GM21390 (cell line): ENCODE data around the gene DOCK6.
A peak's percentile ranks its signal among the peaks of the same experiment; 100 is the strongest.
"Not testable (repeated sequence)": the region's sequence is repeated elsewhere in the genome, so short reads cannot be mapped to it uniquely, and the experiment has no call there.

Experiments used
- ATAC-seq: cut with Tn5 transposase; IDR thresholded peaks from one replicate; pipeline ENCODE4 v1.9.1; 2021; ENCODE audit not compliant: unreplicated experiment

DOCK6 gene

DNA sequence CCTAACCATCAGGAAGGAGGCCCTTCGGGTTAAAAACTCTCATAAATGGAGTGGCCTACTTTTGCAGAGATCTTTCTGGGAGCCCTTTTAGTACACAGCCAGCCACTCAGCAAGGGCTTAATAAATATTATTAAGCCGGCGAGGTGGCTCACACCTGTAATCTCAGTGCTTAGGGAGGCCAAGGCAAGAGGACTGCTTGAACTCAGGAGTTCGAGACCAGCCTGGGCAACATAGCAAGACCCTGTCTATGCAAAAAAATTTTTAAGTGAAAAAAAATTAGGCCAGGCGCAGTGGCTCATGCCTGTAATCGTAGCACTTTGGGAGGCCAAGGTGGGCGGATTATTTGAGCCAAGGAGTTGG is 64.2 kb downstream of the DOCK6 start:
- no peak for ATAC-seq

DNA sequence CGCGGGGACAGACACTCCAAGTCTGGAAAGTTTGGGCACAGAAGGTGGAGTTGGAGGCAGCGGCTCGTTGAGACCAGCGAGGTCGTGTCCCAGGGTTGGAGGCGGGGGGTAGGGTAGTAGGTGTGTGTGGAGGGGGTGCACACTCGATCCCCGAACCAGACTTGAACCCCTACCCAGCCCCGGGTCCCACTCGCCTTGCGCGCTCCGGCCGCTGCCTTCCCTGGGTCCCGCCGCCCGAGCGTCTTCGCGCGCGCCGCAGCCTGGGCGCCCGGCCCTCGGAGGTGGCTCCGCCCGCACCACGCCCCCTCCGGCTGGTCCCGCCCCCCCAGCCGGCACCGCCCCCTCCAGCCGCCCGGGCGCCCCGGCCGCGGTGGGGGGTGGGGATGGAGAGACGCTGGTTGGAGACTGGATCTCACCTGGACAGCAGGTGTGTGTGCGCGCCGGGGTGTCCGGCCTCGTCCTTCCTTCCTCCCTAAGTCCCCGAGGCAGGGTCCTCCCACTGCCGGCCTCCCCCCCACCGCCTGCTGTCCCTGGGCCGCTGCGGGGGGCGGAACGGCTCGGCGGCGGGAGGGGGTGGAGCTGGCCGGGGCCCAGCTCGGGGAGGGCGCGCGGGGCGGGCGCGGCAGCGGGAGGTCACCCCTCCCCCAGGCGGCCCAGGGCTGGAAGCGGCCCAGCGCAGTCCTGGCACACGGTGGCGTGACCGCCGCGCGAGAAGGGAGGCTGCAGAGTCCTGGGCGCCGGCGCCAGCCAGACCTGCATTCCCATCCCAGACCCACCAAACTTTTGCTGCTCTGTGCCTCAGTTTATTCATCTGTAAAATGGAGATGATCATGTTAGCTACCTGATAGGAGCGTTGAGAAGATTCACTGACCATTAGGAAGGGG is 64.8 kb downstream of the DOCK6 start, which contains the start of gene KANK2:
TSS of gene KANK2 (minus strand) at position 255 of the 884 bp plus-strand sequence. CDS start 3,034 bp downstream, outside the sequence.
- peak; percentile 69 for ATAC-seq

DNA sequence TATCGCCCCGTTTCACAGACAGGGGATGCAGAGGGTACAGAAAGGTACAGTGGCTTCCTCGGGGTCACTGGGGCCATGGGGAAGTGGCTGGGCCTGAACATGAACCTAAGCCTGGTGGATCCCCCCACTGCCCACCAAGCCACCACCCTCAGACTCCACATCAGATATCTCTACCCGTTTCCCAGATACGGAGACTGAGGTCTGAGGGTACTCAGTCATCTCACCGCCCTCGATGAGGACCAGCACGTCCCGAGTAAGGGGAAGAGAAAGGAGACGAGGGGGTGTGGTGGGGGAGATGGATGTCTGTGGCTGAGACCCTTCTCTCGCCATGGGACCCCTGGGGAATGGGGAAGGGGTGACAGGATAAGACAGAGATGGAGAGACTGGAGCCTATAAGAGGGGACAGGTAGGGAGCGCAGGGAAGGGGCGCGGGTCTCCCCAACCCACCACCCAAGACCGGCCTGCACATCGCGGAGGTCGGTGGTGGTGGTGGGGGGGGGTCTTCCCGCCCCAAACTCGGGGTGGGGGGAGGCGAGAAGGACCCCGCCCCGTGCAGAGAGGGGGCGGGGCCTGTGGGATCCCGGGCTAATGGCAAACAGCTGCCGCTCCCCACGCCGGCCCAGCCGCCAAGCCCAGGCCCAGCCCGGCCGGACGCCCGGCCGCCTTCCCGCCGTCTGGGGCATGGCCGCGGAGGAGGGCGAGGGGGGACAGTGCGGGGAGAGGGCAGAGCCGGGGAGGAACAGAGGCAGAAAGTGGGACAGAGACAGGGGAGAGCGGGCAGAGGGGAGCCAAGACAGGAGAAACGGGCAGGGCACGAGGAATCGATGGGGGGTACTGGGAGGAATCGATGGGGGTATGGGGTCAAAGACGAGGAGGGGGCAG is 65.7 kb downstream of the DOCK6 start:
- ATAC-seq: no peak

DNA sequence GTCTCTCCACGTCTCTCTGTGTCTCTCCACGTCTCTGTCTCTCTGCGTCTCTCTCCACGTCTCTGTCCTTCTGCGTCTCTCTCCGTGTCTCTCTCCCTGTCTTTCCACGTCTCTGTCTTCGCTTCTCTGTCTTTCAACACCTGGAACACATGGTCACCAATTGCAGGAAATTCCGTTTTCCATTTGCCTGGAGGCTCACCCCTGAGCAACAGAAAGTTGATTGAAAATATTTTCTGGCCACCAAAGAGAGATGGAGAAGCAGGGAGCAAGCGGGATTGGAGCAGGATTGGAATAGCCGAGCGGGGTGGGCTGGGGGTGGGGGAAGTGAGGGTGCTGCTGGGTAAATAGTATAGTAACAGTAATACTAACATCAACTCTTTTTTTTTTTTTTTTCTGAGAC is 66.6 kb downstream of the DOCK6 start:
- no peak for ATAC-seq

DNA sequence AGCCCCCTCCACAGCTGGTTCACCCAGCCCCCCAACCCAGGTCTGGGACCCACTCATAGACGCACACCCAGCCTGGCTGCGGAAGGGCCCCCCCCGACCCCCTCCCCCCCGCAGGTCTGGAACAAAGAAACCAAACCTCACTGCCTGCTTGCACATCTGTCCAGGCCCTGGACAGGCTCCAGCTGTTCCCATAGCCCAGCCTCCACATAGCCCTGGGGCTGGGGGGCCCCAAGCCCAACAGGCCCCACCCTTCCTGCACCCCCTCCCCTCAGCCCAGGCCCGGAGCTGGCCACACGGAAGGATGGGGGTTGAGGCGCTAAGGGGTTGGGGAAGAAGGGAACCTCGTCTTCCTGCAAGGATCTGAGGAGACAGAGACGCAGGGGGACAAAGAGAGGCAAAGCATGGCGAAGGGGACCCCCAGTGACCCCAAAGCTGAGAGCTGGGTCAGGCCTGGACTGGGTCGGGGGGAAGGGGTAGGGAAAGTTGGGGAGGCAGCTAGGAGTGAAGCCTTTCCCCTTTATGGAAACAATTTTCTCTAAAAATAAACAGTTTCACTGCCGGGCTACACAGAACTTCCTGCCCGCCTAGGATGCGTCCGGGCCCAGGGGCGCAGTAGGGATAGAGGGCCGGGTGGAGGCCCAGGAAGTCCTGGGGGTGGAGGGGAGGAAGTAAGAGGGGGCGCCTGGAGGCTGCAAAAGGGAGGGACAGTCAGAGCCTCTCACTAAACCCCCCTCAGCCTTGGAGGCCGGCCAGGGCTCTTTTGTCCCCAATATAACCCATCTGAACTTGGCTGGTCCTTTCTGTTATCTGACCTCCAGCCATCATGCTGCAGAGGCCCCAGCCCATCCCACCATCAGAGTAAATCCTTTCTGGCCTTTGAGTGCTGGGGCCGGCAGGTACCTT is 67.4 kb downstream of the DOCK6 start:
- ATAC-seq: no peak

DNA sequence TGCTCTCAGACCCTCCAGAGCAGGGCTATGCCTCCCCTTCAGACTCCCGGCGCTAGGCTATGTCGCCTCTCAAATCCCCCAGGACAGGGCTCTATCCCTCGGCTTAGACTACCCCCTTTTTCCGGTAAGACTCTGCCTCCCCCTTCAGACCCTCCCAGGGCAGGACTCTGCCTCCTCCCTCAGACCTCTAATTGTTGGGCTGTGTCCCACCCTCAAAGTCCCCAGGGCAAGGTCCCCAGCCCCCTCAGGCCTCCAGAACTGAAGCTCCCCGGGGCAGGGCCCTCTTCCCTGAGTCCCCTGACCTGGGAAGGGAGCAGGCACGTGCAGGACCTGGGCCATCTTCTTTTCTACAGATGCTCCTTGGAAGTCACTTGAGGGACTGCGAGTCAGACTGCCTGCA is 68.2 kb downstream of the DOCK6 start:
- no peak for ATAC-seq

DNA sequence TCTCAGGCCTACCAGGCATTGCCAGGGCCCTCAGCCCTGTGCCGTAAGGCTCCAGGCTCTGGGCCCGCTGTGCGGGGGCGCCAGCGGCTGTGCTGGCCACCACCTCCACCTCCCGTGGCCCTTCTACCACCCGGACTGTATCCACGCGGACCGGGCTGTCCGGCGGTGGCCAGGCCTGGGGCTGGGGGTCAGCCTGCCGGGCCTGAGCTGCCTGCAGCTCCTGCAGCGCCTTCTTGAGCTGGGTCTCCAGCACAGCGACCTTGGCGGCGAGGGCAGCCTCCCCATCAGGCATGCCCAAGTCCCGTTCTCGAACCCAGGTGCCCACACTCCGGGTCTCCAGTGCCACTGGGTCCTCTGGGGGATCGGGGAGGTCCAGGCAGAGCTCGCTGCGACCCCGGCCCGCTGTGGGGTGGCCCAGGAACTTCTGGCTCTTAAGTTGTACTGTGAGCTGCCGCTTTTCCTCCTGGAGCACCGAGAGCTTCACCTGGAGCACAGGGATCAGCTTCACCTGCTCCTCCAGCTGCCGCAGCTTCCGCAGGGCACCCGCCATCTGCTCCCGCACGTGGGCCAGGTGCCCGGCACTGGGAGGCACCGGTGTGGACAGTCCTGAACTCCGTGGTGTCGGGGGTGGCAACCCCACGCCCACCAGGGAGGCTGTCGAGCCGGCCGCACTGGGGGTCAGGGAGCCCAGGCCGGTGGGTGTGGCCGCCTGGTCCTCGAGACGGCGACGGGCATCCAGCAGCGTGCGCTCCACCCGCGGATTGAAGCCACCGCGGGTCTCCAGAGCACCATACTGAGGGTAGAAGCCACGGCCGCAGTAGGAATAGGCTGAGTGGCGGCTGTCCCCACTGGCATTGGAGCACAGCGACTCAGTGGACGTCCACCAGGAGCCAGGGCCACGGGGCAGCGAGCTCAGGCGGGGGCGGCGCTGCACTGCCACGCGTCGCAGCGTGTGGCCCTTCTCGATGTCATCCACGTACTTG is 69.1 kb downstream of the DOCK6 start:
- ATAC-seq: no peak

DNA sequence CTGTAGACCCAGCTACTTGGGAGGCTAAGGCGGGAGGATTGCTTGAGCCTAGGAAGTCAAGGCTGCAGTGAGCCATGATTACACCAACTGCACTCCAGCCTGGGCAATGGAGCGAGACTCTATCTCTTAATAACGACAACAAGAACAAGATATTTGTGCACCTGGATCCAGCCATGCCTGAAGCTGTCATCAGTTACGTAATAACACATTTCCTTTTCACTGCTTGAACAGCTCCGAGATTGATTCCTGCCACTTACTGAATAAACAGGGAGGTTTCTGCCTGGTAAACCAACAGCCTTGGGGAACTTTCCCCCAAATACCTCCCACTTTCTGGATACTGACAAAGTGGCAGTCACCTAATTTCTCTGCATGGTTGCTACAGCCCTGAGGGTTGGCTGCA is 70.4 kb downstream of the DOCK6 start:
- ATAC-seq: no peak

DNA sequence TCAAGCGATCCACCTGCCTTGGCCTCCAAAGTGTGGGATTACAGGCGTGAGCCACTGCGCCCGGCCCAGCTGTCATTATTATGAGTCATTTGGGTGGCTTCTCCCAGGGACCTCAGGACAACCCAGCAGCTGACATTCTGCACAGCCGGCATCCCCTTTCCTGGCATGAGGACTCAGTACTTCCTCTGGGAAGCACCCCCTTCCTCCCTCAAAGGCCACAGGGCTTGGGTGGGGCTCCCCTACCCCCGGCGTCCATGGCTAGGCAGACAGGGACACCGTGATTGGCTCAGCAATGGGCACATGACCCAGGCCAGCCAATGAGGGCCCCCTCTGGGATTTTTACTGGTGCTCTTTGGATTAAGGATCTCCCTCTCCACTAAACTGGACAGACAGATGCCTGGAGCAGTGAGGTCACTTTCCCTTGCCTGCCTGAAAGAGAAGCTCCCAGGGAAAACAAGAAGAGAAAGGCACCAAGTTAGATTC is 71.0 kb downstream of the DOCK6 start:
- no peak for ATAC-seq

DNA sequence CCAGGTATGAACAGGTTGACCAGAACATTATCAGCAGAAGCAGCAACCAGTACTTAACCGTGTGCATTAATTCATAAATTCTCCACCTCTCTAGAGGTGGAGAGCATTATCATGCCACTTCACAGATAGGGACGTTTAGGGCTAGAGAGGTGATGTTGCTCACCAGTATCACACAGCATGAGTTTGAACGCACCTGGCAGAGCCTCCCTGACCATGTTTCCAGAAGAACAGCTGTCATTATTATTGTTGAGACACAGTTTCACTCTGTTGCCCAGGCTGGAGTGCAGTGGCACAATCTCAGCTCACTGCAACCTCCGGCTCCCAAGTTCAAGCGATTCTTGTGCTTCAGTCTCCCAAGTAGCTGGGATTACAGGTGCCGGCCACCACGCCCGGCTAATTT is 71.8 kb downstream of the DOCK6 start:
- ATAC-seq: no peak

DNA sequence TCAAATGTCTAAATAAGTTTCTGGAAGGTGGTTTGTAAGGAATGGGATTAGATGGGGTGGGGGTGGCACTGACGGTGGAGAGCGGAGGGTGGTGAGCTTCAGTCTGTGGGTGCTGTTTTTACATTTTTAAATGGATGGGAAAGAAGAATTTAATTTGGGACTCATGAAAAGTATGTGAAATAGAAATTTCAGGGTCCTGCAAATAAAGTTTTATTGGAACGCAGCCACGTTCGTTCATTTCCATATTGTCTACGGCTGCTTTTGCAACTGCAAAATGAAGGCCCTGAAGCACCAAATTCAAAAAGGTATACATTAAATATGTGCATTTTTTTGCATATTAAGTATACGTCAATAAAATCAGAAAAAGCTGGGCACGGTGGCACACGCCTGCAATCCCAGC is 74.9 kb downstream of the DOCK6 start:
- ATAC-seq: no peak

DNA sequence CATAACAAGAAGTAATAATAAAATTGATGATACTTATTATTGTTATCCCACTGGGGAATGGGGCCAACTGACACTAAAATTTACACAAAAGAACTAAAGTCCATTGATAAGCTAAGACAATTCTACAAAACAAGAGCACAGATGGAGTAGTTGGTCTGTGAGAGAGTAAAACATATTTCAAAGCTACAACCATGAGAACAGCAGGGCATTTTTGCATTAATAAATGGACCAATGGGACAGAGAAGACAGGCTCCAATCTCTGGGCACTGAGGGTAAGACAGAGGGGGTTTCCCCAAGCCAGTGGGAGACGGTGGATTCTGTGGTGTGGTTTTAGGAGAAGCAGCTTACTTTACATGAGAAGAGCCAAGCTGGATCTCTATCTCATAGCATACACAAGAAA is 79.3 kb downstream of the DOCK6 start:
- no peak for ATAC-seq

DNA sequence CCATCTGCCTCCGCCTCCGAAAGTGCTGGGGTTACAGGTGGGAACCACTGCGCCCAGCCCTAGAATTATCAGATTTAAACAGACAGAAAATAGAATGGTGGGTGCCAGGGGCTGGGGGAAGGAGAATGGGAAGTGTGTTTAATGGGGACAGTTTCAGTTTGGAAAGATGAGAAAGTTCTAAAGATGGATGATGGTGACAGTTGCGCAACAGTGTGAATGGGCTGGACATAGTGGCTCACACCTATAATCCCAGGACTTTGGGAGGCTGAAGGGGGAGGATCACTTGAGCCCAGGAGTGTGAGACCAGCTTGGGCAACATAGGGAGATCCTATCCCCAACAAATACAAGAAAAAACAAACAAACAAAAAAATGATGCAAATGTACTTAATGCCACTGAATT is 80.8 kb downstream of the DOCK6 start:
- no peak for ATAC-seq

DNA sequence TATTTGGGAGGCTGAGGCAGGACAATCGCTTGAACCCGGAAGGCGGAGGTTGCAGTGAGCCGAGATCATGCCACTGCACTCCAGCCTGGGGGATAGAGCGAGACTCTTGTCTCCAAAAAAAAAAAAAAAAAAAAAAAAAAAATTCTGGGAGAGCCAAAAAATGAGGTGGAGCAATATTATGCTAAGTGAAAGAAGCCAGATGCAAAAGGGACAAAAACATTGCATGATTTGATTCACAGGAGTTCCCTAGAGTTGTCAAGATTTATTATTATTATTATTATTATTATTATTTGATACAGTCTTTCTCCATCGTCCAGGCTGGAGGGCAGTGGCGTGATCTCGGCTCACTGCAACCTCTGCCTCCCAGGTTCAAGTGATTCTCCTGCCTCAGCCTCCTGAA is 81.3 kb downstream of the DOCK6 start:
- ATAC-seq: not testable (repeated sequence)

DNA sequence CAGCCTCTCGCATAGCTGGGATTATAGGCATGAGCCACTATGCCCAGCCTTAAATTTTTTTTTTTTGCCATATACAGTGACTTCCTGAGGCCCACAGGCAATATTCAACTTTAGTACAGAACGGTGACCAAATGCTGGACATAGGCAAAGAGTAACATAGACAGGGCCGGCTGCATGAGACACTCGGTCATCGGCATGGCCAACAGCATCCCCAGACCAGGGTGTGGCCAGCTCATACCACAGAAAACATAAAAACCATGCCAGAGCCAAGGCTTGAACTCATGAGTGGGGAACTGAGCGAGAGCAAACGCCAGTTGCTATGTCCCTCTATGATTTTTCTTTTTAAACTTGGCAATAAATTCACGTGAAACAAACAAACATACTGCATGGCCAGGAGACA is 82.0 kb downstream of the DOCK6 start:
- ATAC-seq: no peak

DNA sequence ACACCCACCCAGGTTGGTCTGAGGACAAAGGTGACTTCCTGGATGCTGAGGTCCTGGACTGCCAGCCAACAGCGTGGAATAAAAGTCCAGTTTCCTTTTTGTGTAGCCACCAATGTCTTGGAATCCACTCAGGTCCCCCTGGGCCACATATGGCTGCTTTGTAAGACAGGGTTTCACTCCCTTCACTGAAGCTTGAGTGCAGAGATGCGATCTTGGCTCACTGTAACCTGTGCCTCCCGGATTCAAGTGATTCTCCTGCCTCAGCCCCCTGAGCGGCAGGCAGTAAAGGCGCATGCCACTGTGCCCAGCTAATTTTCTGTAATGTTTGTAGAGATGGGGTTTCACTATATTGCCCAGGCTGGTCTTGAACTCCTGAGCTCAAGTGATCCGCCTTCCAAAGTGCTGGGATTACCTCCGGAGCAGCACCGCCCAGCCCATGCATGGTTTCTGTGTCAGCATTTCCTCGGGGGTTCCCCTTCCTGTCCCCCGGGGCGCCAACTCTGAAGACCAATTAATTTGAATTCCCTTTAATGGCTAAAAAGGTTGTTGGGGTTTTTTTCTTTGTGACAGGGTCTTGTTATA is 82.5 kb downstream of the DOCK6 start:
- ATAC-seq: no peak

DNA sequence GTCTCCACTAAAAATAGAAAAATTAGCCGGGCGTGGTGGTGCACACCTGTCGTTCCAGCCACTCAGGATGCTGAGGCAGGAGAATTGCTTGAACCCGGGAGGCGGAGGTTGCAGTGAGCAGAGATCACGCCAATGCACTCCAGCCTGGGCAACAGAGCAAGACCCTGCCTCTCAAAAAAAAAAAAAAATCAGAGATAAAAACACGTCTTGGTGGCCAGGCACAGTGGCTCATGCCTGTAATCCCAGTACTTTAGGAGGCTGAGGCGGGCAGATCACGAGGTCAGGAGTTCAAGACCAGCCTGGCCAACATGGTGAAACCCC is 83.2 kb downstream of the DOCK6 start:
- not testable (repeated sequence) for ATAC-seq

DNA sequence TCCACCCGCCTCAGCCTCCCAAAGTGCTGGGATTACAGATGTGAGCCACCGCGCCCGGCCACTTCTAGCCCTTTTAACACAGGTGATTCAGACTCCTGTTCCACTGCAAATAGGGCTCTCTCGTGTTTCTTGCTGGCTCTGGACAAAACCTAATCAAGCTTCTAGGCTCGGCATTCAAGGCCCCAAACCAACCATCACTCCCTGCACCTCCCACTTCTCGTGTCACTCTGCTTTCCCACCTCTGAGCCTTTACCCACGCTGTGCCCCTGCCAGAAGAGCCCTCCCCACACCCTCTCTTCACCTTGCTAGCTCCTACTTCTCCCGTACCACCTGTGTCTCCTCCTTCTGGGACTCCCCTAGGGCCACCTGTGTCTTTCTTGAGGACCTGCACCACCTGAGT is 84.7 kb downstream of the DOCK6 start:
- no peak for ATAC-seq

DNA sequence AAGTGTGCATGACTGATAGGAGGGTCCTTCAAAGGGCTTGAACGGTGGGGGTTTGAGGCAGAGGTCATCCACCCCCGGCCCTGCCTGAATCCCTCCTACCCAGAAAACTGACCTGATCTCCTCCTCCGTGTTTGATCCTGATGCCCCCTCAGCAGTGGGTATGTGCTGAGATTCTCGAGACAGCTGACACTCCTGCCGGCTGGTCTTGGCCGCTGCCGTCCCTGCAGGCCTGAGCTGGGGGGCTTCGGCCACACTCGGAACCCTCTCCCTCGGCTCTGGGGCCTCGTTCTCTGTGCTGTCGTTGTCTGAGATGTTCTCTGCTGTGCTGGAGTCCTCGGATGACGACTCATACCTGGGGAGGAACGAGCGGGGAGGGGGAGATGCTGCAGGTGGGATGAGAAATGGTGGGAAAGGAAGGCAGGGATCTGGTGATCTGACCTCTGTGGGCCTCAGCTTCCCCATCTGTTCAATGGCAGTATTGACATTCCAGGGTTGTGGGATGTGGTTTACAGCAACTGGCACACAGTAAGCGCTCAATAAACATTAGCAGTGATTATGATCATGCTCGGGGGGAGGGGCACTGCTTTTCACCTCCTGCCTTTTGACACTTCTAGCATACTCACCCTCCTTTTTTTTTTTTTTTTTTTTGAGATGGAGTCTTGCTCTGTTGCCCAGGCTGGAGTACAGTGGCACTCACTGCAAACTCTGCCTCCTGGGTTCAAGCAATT is 85.7 kb downstream of the DOCK6 start:
- ATAC-seq: no peak
